AG09309 (cell line): ENCODE measurements around the gene DDX4.
"Not testable (repeated sequence)": the region's sequence is repeated elsewhere in the genome, so short reads cannot be mapped to it uniquely, and the experiment has no call there.

Experiments
- DNase-seq: peaks from one replicate; pipeline ENCODE4 v3.0.0-alpha.2; 2010; ENCODE audit warnings: low read depth
- H3K4me3 ChIP-seq: 2 replicates; pipeline ENCODE4 v1.5.1; 2011; ENCODE audit warnings: mild to moderate bottlenecking, low read depth, low read length, moderate library complexity; ENCODE audit not compliant: control insufficient read depth
- CTCF ChIP-seq: IDR thresholded peaks from 2 replicates; pipeline ENCODE4 v1.5.1; 2011; ENCODE audit warnings: mild to moderate bottlenecking, low read depth, low read length, inconsistent platforms; ENCODE audit not compliant: insufficient read depth, control insufficient read depth; ENCODE audit errors: missing control alignments

The DDX4 gene

GRCh38 chr5:55750063-55750462 lies 12.2 kb downstream of the DDX4 start:
- H3K4me3 ChIP-seq: no peak overlapping the region
- TF ChIP-seq CTCF: no peak
- DNase-seq: no peak

GRCh38 chr5:55750499-55750898 lies 12.6 kb downstream of the DDX4 start:
- H3K4me3 ChIP-seq: no peak overlapping the region
- TF ChIP-seq CTCF: no peak
- no peak for DNase-seq

GRCh38 chr5:55758231-55758630 lies 20.4 kb downstream of the DDX4 start:
- H3K4me3 ChIP-seq: no peak overlapping the region
- no peak for DNase-seq
- no peak for TF ChIP-seq CTCF

GRCh38 chr5:55758714-55759113 lies 20.9 kb downstream of the DDX4 start:
- TF ChIP-seq CTCF: no peak
- DNase-seq: no peak
- H3K4me3 ChIP-seq: no peak overlapping the region

GRCh38 chr5:55761721-55762120 lies 23.9 kb downstream of the DDX4 start:
- H3K4me3 ChIP-seq, DNase-seq: not testable (repeated sequence)

- no peak for TF ChIP-seq CTCF
- no peak overlapping the region for H3K4me3 ChIP-seq
- no peak for DNase-seq
Observed at GRCh38 chr5:55763746-55764420, 26.0 kb downstream of the DDX4 start.

- H3K4me3 ChIP-seq: no peak overlapping the region
- DNase-seq: no peak
- no peak for TF ChIP-seq CTCF
Observed at GRCh38 chr5:55768279-55768678, 30.4 kb downstream of the DDX4 start.
